Ishikawa (cell line): ENCODE data around the gene MYO5B.

Source experiments
- CEBPB ChIP-seq: IDR thresholded peaks from 2 replicates; pipeline ENCODE4 v1.6.1; 2012
- EGR1 ChIP-seq: IDR thresholded peaks from 2 replicates; pipeline ENCODE4 v1.6.1; 2012
- EP300 ChIP-seq: IDR thresholded peaks from 2 replicates; pipeline ENCODE4 v1.6.1; 2012; ENCODE audit warnings: borderline replicate concordance
- FOXM1 ChIP-seq: IDR thresholded peaks from 2 replicates; pipeline ENCODE4 v1.6.1; 2012; ENCODE audit warnings: low read depth, borderline replicate concordance
- NFIC ChIP-seq: IDR thresholded peaks from 2 replicates; pipeline ENCODE4 v1.6.1; 2012
- RAD21 ChIP-seq: IDR thresholded peaks from 2 replicates; pipeline ENCODE4 v1.6.1; 2012; ENCODE audit warnings: low read depth
- TAF1 ChIP-seq: IDR thresholded peaks from 2 replicates; pipeline ENCODE4 v1.6.1; 2012; ENCODE audit warnings: low read depth, mild to moderate bottlenecking
- ZBTB7A ChIP-seq: IDR thresholded peaks from 2 replicates; pipeline ENCODE4 v1.6.1; 2012; ENCODE audit warnings: low read depth
- TF ChIP-seq, protein P1 (sequence below): IDR thresholded peaks from 2 replicates; pipeline ENCODE4 v1.6.1; 2012
- TF ChIP-seq, protein P2 (sequence below): IDR thresholded peaks from 2 replicates; pipeline ENCODE4 v1.6.1; 2012

DNA sequence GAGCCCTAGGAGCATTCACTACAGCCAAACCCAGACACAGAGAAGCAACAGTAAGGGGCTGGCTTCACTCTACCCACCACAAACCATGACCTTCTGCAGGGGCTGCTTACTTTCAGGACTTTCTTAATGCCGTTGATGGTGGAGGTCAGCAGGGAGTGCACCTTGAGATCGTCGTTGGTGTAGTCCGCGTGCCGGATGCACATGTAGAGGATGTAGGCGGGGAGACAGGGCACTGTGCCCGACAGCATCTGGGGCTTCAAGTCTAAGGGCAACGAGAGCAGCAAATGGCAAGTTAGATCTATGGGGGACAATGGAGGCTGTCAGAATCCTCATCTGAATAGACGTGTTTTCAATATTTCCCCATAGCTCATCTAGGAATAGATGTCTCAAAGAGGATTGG lies 351.8 kb downstream of the MYO5B start:
- TF ChIP-seq RAD21: no peak
- TF ChIP-seq FOXM1: no peak
- TF ChIP-seq NFIC: no peak
- TF ChIP-seq EP300: no peak
- no peak for TF ChIP-seq ZBTB7A
- no peak for TF ChIP-seq CEBPB
- TF ChIP-seq, protein P1, sequence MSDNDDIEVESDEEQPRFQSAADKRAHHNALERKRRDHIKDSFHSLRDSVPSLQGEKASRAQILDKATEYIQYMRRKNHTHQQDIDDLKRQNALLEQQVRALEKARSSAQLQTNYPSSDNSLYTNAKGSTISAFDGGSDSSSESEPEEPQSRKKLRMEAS: no peak
- TF ChIP-seq, protein P2, sequence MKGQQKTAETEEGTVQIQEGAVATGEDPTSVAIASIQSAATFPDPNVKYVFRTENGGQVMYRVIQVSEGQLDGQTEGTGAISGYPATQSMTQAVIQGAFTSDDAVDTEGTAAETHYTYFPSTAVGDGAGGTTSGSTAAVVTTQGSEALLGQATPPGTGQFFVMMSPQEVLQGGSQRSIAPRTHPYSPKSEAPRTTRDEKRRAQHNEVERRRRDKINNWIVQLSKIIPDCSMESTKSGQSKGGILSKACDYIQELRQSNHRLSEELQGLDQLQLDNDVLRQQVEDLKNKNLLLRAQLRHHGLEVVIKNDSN: no peak
- no peak for TF ChIP-seq EGR1
- TF ChIP-seq TAF1: no peak
